ENCODE results near the gene FMN1. TPM values are rescaled to one million over a fixed set of nuclear protein-coding genes. Genes with fewer than 3 reads are reported as not detected.

FMN1 gene
- polyA plus RNA-seq, 2 of the 4 experiments (the other 2 are of a cell fraction) = 0.53 to 2.2 TPM

- DNase-seq (ENCODE audit: low read depth in 1 of 2, low spot score in 1 of 2) (no peak), FAIRE-seq (no peak), ATAC-seq (no peak; a peak in 1 of 6 replicates)
- no peak overlapping the region for H3K4me3 ChIP-seq
- no peaks in the 10 kb centered on the region for H3K4me1 ChIP-seq
- CTCF ChIA-PET = interaction anchor here (1.5 kb wide), 1 partner anchor 21 kb away, joined by 13 read pairs; no protein-coding TSS in a partner anchor
- WGBS (ENCODE audit: missing lambda C conversion rate) = 65% methylated on average over 17 of the region's 17 CpGs
- TF ChIP-seq PBX3 (IDR thresholded peaks at IDR 0.05) (no peak), FOSL2 (IDR thresholded peaks at IDR 0.05) (no peak), FOSL2 (CRISPR knock-in tag; IDR thresholded peaks at IDR 0.05) (no peak), SREBF2 (IDR thresholded peaks at IDR 0.05) (no peak), FOXS1 (CRISPR knock-in tag; IDR thresholded peaks at IDR 0.05) (no peak), CEBPB (IDR thresholded peaks at IDR 0.05) (no peak), RFX5 (IDR thresholded peaks at IDR 0.05) (no peak)
- no peak overlapping the region for H3K27ac ChIP-seq
- H3K9me3 ChIP-seq = no peaks in the 10 kb centered on the region
- POLR2A ChIA-PET = no interaction called here
- no peak overlapping the region for H3K4me2 ChIP-seq
Observed at GRCh38 chr15:33153548-33153947, 41.0 kb downstream of the FMN1 start.

- CTCF ChIA-PET = no interaction called here
- H3K27ac ChIP-seq = no peak overlapping the region
- FAIRE-seq (no peak), DNase-seq (ENCODE audit: low read depth in 1 of 2, low spot score in 1 of 2) (no peak), ATAC-seq (0 out of 6 replicates have a peak, but pooled peaks of 1 of the 2 experiments have one; percentile 33)
- 59% methylated on average over 5 of the region's 5 CpGs for WGBS (ENCODE audit: missing lambda C conversion rate)
- POLR2A ChIA-PET = no interaction called here
- no peak overlapping the region for H3K4me2 ChIP-seq
- H3K4me1 ChIP-seq = no peaks in the 10 kb centered on the region
- TF ChIP-seq MYC (IDR thresholded peaks at IDR 0.05; ENCODE audit: borderline replicate concordance, low read length) (no peak), CEBPB (IDR thresholded peaks at IDR 0.05) (peak; percentile 20 to 49; a peak in 1 of 4 replicates)
- no peaks in the 10 kb centered on the region for H3K9me3 ChIP-seq
- H3K4me3 ChIP-seq = no peak overlapping the region
Observed at GRCh38 chr15:33152502-33153109, 41.9 kb downstream of the FMN1 start.

- no peak overlapping the region for H3K4me2 ChIP-seq
- no peak for FAIRE-seq
- H3K27ac ChIP-seq = no peak overlapping the region
- H3K4me3 ChIP-seq = no peak overlapping the region
- CTCF ChIA-PET = interaction anchor here (1.3 to 3.4 kb wide), 2 partner anchors 14 to 18 kb away, joined by 3 to 18 read pairs; no protein-coding TSS in a partner anchor
- no peaks in the 10 kb centered on the region for H3K9me3 ChIP-seq
- WGBS (ENCODE audit: missing lambda C conversion rate) = 74% methylated on average over 1 of the region's 1 CpG
- no peak for TF ChIP-seq MAZ (IDR thresholded peaks at IDR 0.05; ENCODE audit: borderline replicate concordance, low read depth, low read length)
- no peak for TF ChIP-seq ELK1 (IDR thresholded peaks at IDR 0.05; ENCODE audit: low read depth, low read length)
- TF ChIP-seq POLR2AphosphoS2 (conservative IDR thresholded peaks at IDR 0.05; ENCODE audit: low read length) = no peak
- no peak for TF ChIP-seq BHLHE40 (IDR thresholded peaks at IDR 0.05; ENCODE audit: low read depth, low read length)
- no peak for TF ChIP-seq HEYL (CRISPR knock-in tag; IDR thresholded peaks at IDR 0.05)
- no peak for TF ChIP-seq TP53 (CRISPR knock-in tag; IDR thresholded peaks at IDR 0.05)
- no peak for TF ChIP-seq RCOR1 (IDR thresholded peaks at IDR 0.05; ENCODE audit: low read depth, low read length)
- no peak for TF ChIP-seq FOSB (CRISPR knock-in tag; IDR thresholded peaks at IDR 0.05)
- TF ChIP-seq, protein P1, sequence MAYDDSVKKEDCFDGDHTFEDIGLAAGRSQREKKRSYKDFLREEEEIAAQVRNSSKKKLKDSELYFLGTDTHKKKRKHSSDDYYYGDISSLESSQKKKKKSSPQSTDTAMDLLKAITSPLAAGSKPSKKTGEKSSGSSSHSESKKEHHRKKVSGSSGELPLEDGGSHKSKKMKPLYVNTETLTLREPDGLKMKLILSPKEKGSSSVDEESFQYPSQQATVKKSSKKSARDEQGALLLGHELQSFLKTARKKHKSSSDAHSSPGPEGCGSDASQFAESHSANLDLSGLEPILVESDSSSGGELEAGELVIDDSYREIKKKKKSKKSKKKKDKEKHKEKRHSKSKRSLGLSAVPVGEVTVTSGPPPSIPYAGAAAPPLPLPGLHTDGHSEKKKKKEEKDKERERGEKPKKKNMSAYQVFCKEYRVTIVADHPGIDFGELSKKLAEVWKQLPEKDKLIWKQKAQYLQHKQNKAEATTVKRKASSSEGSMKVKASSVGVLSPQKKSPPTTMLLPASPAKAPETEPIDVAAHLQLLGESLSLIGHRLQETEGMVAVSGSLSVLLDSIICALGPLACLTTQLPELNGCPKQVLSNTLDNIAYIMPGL (CRISPR knock-in tag; IDR thresholded peaks at IDR 0.05; ENCODE audit: borderline replicate concordance) = no peak
- no peak for TF ChIP-seq MYC (IDR thresholded peaks at IDR 0.05; ENCODE audit: borderline replicate concordance, low read length)
- TF ChIP-seq, protein P2, sequence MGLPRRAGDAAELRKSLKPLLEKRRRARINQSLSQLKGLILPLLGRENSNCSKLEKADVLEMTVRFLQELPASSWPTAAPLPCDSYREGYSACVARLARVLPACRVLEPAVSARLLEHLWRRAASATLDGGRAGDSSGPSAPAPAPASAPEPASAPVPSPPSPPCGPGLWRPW (IDR thresholded peaks at IDR 0.05) = no peak
- ATAC-seq = no peak
- no peak for DNase-seq (ENCODE audit: low read depth in 1 of 2, low spot score in 1 of 2)
- POLR2A ChIA-PET = no interaction called here
- no peaks in the 10 kb centered on the region for H3K4me1 ChIP-seq
Observed at GRCh38 chr15:33150971-33151370, 43.5 kb downstream of the FMN1 start.

Measured in A549 (cell line).